A549 (cell line): ENCODE measurements around the gene LAMB1. TPM values are rescaled to one million over a fixed set of nuclear protein-coding genes. Genes with fewer than 3 reads are reported as not detected.
A peak's percentile ranks its signal among the peaks of the same experiment; 100 is the strongest.

Experiments
- ATAC-seq, 2 experiments: fragments of 200-7000 bp in 1 of 2; fragments of >200 bp in 1 of 2; cut with Nextera tagmentation in 1 of 2; cut with Tn5 transposase in 1 of 2; 3 replicates each; pipeline versions ENCODE4 v1.8.0 to v1.9.1; 2018 to 2020; ENCODE audit warnings: mild to moderate bottlenecking in 1 of 2, moderate library complexity in 1 of 2
- CTCF ChIA-PET: fragments of 300-600 bp; sonication (Branson Sonifier 250); formaldehyde crosslinking; extraction: SDS; loops from one replicate; lab custom pipeline; 2021; ENCODE audit warnings: antibody characterized with exemption, inconsistent platforms; lab: Yijun Ruan, JAX
- POLR2A ChIA-PET: fragments of 350-600 bp; formaldehyde crosslinking; extraction: SDS; loops from one replicate; lab custom pipeline; 2021; ENCODE audit warnings: antibody characterized with exemption, inconsistent platforms; lab: Yijun Ruan, JAX
- DNase-seq, 2 experiments: peaks; one replicate each; pipeline versions ENCODE4 v3.0.0 to v3.0.0-alpha.2; 2011 to 2016; ENCODE audit warnings: low read depth in 1 of 2, low spot score in 1 of 2
- FAIRE-seq: peaks from 2 replicates; lab custom pipeline; 2011; peaks lifted over from hg19 to GRCh38; lab: Jason Lieb, UNC
- H3K27ac ChIP-seq, 2 experiments: fragments of >200 bp; sonication (Bioruptor Twin); formaldehyde crosslinking; 3 replicates each; pipeline ENCODE4 v1.5.1; 2016 to 2017
- H3K4me1 ChIP-seq: fragments of >200 bp; sonication (Bioruptor Twin); formaldehyde crosslinking; 3 replicates; pipeline ENCODE4 v1.6.1; 2016
- H3K4me2 ChIP-seq: fragments of >200 bp; sonication (Bioruptor Twin); formaldehyde crosslinking; 3 replicates; pipeline ENCODE4 v1.6.1; 2016
- H3K4me3 ChIP-seq: fragments of >200 bp; sonication (Bioruptor Twin); formaldehyde crosslinking; 3 replicates; pipeline ENCODE4 v1.5.1; 2016
- H3K9me3 ChIP-seq: fragments of >200 bp; sonication (Bioruptor Twin); formaldehyde crosslinking; 3 replicates; pipeline ENCODE4 v1.6.1; 2016
- BHLHE40 ChIP-seq: IDR thresholded peaks from 2 replicates; pipeline ENCODE4 v1.6.1; 2012; ENCODE audit warnings: low read depth, low read length, inconsistent platforms
- CBX2 ChIP-seq: fragments of 200-600 bp; sonication (generic); IDR thresholded peaks from 2 replicates; pipeline ENCODE4 v1.6.1; 2016; ENCODE audit warnings: low read depth, mild to moderate bottlenecking, borderline replicate concordance
- CEBPB ChIP-seq, 2 experiments: fragments of >200 bp in 1 of 2; sonication (Bioruptor Twin) in 1 of 2; formaldehyde crosslinking in 1 of 2; IDR thresholded peaks; 2 replicates each; pipeline ENCODE4 v1.6.1; 2012 to 2016
- CHD2 ChIP-seq: fragments of 150-350 bp; IDR thresholded peaks from 2 replicates; pipeline ENCODE4 v1.6.1; 2014; ENCODE audit warnings: low read length; ENCODE audit not compliant: partially characterized antibody
- CHD4 ChIP-seq: fragments of 200-600 bp; sonication (generic); IDR thresholded peaks from 2 replicates; pipeline ENCODE4 v1.6.1; 2016; ENCODE audit warnings: antibody characterized with exemption, mild to moderate bottlenecking, borderline replicate concordance
- CTCF ChIP-seq: fragments of >200 bp; sonication (Bioruptor Twin); formaldehyde crosslinking; IDR thresholded peaks from 3 replicates; pipeline ENCODE4 v1.5.1; 2016
- E2F6 ChIP-seq: IDR thresholded peaks from 2 replicates; pipeline ENCODE4 v1.6.1; 2012; ENCODE audit warnings: low read depth, borderline replicate concordance
- EHF ChIP-seq: fragments of 250-450 bp; sonication (Bioruptor Pico); IDR thresholded peaks from 2 replicates; pipeline ENCODE4 v1.5.0; 2020; ENCODE audit warnings: mild to moderate bottlenecking
- EP300 ChIP-seq, 2 experiments: fragments of >200 bp; sonication (Bioruptor Twin); formaldehyde crosslinking; IDR thresholded peaks; 2 replicates in 1 of 2; 3 replicates in 1 of 2; pipeline ENCODE4 v1.6.1; 2016 to 2017
- ESRRA ChIP-seq: fragments of 150-350 bp; IDR thresholded peaks from 2 replicates; pipeline ENCODE4 v1.6.1; 2014; ENCODE audit warnings: mild to moderate bottlenecking, low read length, borderline replicate concordance
- FOSB ChIP-seq: fragments of 250-450 bp; sonication (Bioruptor Pico); IDR thresholded peaks from 2 replicates; pipeline ENCODE4 v1.5.0; 2020; ENCODE audit warnings: mild to moderate bottlenecking, moderate library complexity
- FOSL2 ChIP-seq, 2 experiments: fragments of 450-650 bp in 1 of 2; fragments of >200 bp in 1 of 2; sonication (Bioruptor Twin) in 1 of 2; formaldehyde crosslinking; IDR thresholded peaks; 2 replicates each; pipeline versions ENCODE4 v1.5.0 to v1.6.1; 2016 to 2020; ENCODE audit warnings: mild to moderate bottlenecking in 1 of 2, moderate library complexity in 1 of 2
- HES2 ChIP-seq: fragments of >200 bp; sonication (Bioruptor Twin); formaldehyde crosslinking; IDR thresholded peaks from 2 replicates; pipeline ENCODE4 v1.6.1; 2016
- HEYL ChIP-seq: fragments of 250-450 bp; sonication (Bioruptor Pico); IDR thresholded peaks from 2 replicates; pipeline ENCODE4 v1.8.0; 2021; ENCODE audit warnings: mild to moderate bottlenecking, moderate library complexity
- HOXB13 ChIP-seq: fragments of 250-450 bp; sonication (Bioruptor Pico); IDR thresholded peaks from 2 replicates; pipeline ENCODE4 v1.5.0; 2020; ENCODE audit warnings: low read depth, mild to moderate bottlenecking, moderate library complexity
- HOXB5 ChIP-seq: fragments of 250-450 bp; sonication (Bioruptor Pico); IDR thresholded peaks from 2 replicates; pipeline ENCODE4 v1.5.0; 2020; ENCODE audit warnings: mild to moderate bottlenecking, moderate library complexity
- KDM1A ChIP-seq: fragments of 200-600 bp; sonication (generic); IDR thresholded peaks from 2 replicates; pipeline ENCODE4 v1.6.1; 2016; ENCODE audit warnings: low read depth, mild to moderate bottlenecking
- MAZ ChIP-seq: fragments of 150-350 bp; IDR thresholded peaks from 2 replicates; pipeline ENCODE4 v1.6.1; 2014; ENCODE audit warnings: antibody characterized with exemption, low read depth, low read length, borderline replicate concordance
- NPAS2 ChIP-seq: fragments of 250-450 bp; sonication (Bioruptor Pico); IDR thresholded peaks from 2 replicates; pipeline ENCODE4 v1.8.0; 2022; ENCODE audit warnings: mild to moderate bottlenecking, moderate library complexity, borderline replicate concordance
- NR3C1 ChIP-seq: fragments of >200 bp; sonication (Bioruptor Twin); formaldehyde crosslinking; IDR thresholded peaks from 3 replicates; pipeline ENCODE4 v1.6.1; 2017
- PHF8 ChIP-seq: fragments of 200-600 bp; sonication (generic); IDR thresholded peaks from 2 replicates; pipeline ENCODE4 v1.6.1; 2016; ENCODE audit warnings: low read depth, mild to moderate bottlenecking, antibody characterized with exemption, moderate library complexity, borderline replicate concordance
- RAD21 ChIP-seq, 2 experiments: fragments of >200 bp in 1 of 2; sonication (Bioruptor Twin) in 1 of 2; formaldehyde crosslinking in 1 of 2; IDR thresholded peaks in 1 of 2; conservative IDR thresholded peaks in 1 of 2; 2 replicates in 1 of 2; 3 replicates in 1 of 2; pipeline ENCODE4 v1.6.1; 2012 to 2018; ENCODE audit warnings: inconsistent platforms in 1 of 2
- RARB ChIP-seq: fragments of 250-450 bp; sonication (Bioruptor Pico); IDR thresholded peaks from 2 replicates; pipeline ENCODE4 v1.8.0; 2021; ENCODE audit warnings: mild to moderate bottlenecking, moderate library complexity
- TFCP2L1 ChIP-seq: fragments of 250-450 bp; sonication (Bioruptor Pico); IDR thresholded peaks from 2 replicates; pipeline ENCODE4 v1.5.0; 2021; ENCODE audit warnings: mild to moderate bottlenecking
- TP53 ChIP-seq: fragments of 250-450 bp; sonication (Bioruptor Pico); IDR thresholded peaks from 2 replicates; pipeline ENCODE4 v1.5.0; 2021; ENCODE audit warnings: mild to moderate bottlenecking, moderate library complexity
- ZC3H11A ChIP-seq: fragments of 450-650 bp; IDR thresholded peaks from 2 replicates; pipeline ENCODE4 v1.6.1; 2014; ENCODE audit warnings: antibody characterized with exemption, mild to moderate bottlenecking
- ZNF302 ChIP-seq: fragments of 250-450 bp; sonication (Bioruptor Pico); IDR thresholded peaks from 2 replicates; pipeline ENCODE4 v1.9.0; 2021; ENCODE audit warnings: inconsistent platforms, mild to moderate bottlenecking, moderate library complexity
- ZSCAN20 ChIP-seq: fragments of 250-450 bp; sonication (Bioruptor Pico); IDR thresholded peaks from 2 replicates; pipeline ENCODE4 v1.8.0; 2022; ENCODE audit warnings: mild to moderate bottlenecking, moderate library complexity
- whole genome bisulfite sequencing: methylation state at CpG from one replicate; pipeline ENCODE4 v1.1.6; 2017; ENCODE audit errors: missing lambda C conversion rate; 5-methylcytosine and 5-hydroxymethylcytosine counted together
- polyA plus RNA-seq, 4 experiments: library from polyadenylated mRNA; depleted of rRNA in 3 of 4; stranded (reverse); fragments of >200 nt; fragmentation: RNase III in 1 of 4; extraction: RNeasy Plus Mini Kit Qiagen cat#74134 plus additional on column Dnase treatment in 1 of 4; gene quantifications; 2 replicates in 3 of 4; 3 replicates in 1 of 4; pipeline ENCODE4 v1.2.3, GENCODE V29; 2011 to 2017

Gene LAMB1
- polyA plus RNA-seq, 2 of the 4 experiments (the other 2 are of a cell fraction): 142 to 162 TPM

- no peak for TF ChIP-seq HOXB5 (CRISPR knock-in tag)
- TF ChIP-seq NPAS2: no peak
- no peak for TF ChIP-seq RARB (CRISPR knock-in tag)
Measured at GRCh38 chr7:108026116-108026515, 23.2 kb upstream of the LAMB1 start (continued).

- 96% methylated on average over 6 of the region's 6 CpGs for WGBS
- Histone ChIP-seq H3K27ac (no peak overlapping the region), H3K4me3 (no peak overlapping the region), H3K9me3 (no peaks in the 10 kb centered on the region), H3K4me2 (no peak overlapping the region), H3K4me1 (peaks cover 27% of the 10 kb centered on the region)
- TF ChIP-seq BHLHE40 (no peak), HEYL (CRISPR knock-in tag) (no peak), FOSB (CRISPR knock-in tag) (no peak), ZNF302 (no peak), FOSL2 (IDR thresholded peaks at IDR 0.05) (no peak), FOSL2 (CRISPR knock-in tag; IDR thresholded peaks at IDR 0.05) (no peak), TFCP2L1 (no peak), CHD2 (no peak)
- no peak for ATAC-seq
- no peak for DNase-seq
- ChIA-PET POLR2A (no interaction called here), CTCF (interaction anchor here (0.9 to 2.0 kb wide), 5 partner anchors 8 to 41 kb away, joined by 3 to 7 read pairs (median 4); no protein-coding TSS in a partner anchor)
- FAIRE-seq: no peak
Measured at GRCh38 chr7:108024538-108024937, 21.6 kb upstream of the LAMB1 start.

GRCh38 chr7:108020585-108020984 lies 17.6 kb upstream of the LAMB1 start:
- DNase-seq: no peak
- POLR2A ChIA-PET: no interaction called here
- TF ChIP-seq ZSCAN20 (CRISPR knock-in tag) (no peak), KDM1A (no peak), MAZ (no peak), HOXB5 (CRISPR knock-in tag) (no peak)
- no peak overlapping the region for H3K4me3 ChIP-seq
- H3K9me3 ChIP-seq: no peaks in the 10 kb centered on the region
- CTCF ChIA-PET: interaction anchor here (2.1 kb wide), 1 partner anchor 20 kb away, joined by 9 read pairs; no protein-coding TSS in a partner anchor
- no peak overlapping the region for H3K4me2 ChIP-seq
- peaks cover 34% of the 10 kb centered on the region for H3K4me1 ChIP-seq
- FAIRE-seq: no peak
- no peak for ATAC-seq
- no peak overlapping the region for H3K27ac ChIP-seq
- WGBS: 97% methylated on average over 2 of the region's 2 CpGs

- POLR2A ChIA-PET: no interaction called here
Measured at GRCh38 chr7:108018668-108019067, 15.7 kb upstream of the LAMB1 start.

More at GRCh38 chr7:108018668-108019067, 15.7 kb upstream of the LAMB1 start:
- TF ChIP-seq EHF (CRISPR knock-in tag) (no peak), ESRRA (no peak), HES2 (no peak), EP300 (IDR thresholded peaks at IDR 0.05) (no peak), BHLHE40 (no peak), HEYL (CRISPR knock-in tag) (no peak), TP53 (CRISPR knock-in tag) (no peak), CEBPB (IDR thresholded peaks at IDR 0.05) (no peak), MAZ (no peak), NR3C1 (no peak), RAD21 (conservative IDR thresholded peaks at IDR 0.05 in 1 of 2, IDR thresholded peaks at IDR 0.05 in 1 of 2) (no peak), NPAS2 (no peak), CTCF (no peak), HOXB13 (no peak), CBX2 (no peak), E2F6 (no peak), PHF8 (no peak), ZC3H11A (no peak), FOSB (CRISPR knock-in tag) (no peak), CHD4 (no peak)
- TF ChIP-seq, all 56 proteins: peak for 0
- CTCF ChIA-PET: interaction anchor here (0.6 to 5.3 kb wide), 9 partner anchors 14 to 79 kb away, joined by 3 to 43 read pairs (median 5); no protein-coding TSS in a partner anchor
- Histone ChIP-seq H3K9me3 (no peaks in the 10 kb centered on the region), H3K27ac (peak overlapping the region in 1 of 2 experiments; percentile 88; a peak in 2 of 6 replicates), H3K4me2 (no peak overlapping the region), H3K4me3 (no peak overlapping the region), H3K4me1 (peaks cover 51% of the 10 kb centered on the region)
- DNase-seq (no peak), ATAC-seq (no peak), FAIRE-seq (no peak)
- WGBS: 91% methylated on average over 4 of the region's 4 CpGs
